Trophoblast cell (in vitro differentiated cells and primary cell): ENCODE measurements around the gene PDXP.
A peak's percentile ranks its signal among the peaks of the same experiment; 100 is the strongest.

Experiments used
- DNase-seq, 2 donors: peaks; one replicate each; pipeline ENCODE4 v3.0.0-alpha.2; 2016
- H2AFZ ChIP-seq: 2 replicates; pipeline ENCODE4 v1.6.1; 2013; ENCODE audit warnings: low read length, moderate library complexity, mild to moderate bottlenecking; ENCODE audit not compliant: insufficient read depth, poor library complexity
- H2AK5ac ChIP-seq: 2 replicates; pipeline ENCODE4 v1.6.1; 2013; ENCODE audit warnings: mild to moderate bottlenecking, low read length
- H2BK120ac ChIP-seq: 2 replicates; pipeline ENCODE4 v1.6.1; 2013; ENCODE audit warnings: low read length, mild to moderate bottlenecking, moderate library complexity; ENCODE audit not compliant: insufficient read depth, poor library complexity
- H2BK12ac ChIP-seq: 2 replicates; pipeline ENCODE4 v1.6.1; 2013; ENCODE audit warnings: mild to moderate bottlenecking, low read length, moderate library complexity
- H2BK5ac ChIP-seq: 2 replicates; pipeline ENCODE4 v1.6.1; 2013; ENCODE audit warnings: low read length, low read depth, moderate library complexity, mild to moderate bottlenecking; ENCODE audit not compliant: poor library complexity
- H3K14ac ChIP-seq: 2 replicates; pipeline ENCODE4 v1.6.1; 2013; ENCODE audit warnings: mild to moderate bottlenecking, low read length
- H3K18ac ChIP-seq: 2 replicates; pipeline ENCODE4 v1.6.1; 2013; ENCODE audit warnings: mild to moderate bottlenecking, low read length
- H3K23ac ChIP-seq: 2 replicates; pipeline ENCODE4 v1.6.1; 2013; ENCODE audit warnings: low read length
- H3K27ac ChIP-seq: 2 replicates; pipeline ENCODE4 v1.5.1; 2013; ENCODE audit warnings: low read depth, mild to moderate bottlenecking, inconsistent platforms, low read length, moderate library complexity
- H3K27me3 ChIP-seq: 2 replicates; pipeline ENCODE4 v1.6.1; 2013; ENCODE audit warnings: inconsistent platforms, mild to moderate bottlenecking, low read length, moderate library complexity; ENCODE audit not compliant: insufficient read depth
- H3K36me3 ChIP-seq, 2 experiments: 1 replicate in 1 of 2; 2 replicates in 1 of 2; pipeline ENCODE4 v1.6.1; 2013; ENCODE audit warnings: low read length in 2 of 2, mild to moderate bottlenecking in 2 of 2, moderate library complexity in 1 of 2; ENCODE audit not compliant: insufficient read depth in 2 of 2, control insufficient read depth in 1 of 2
- H3K4ac ChIP-seq: 2 replicates; pipeline ENCODE4 v1.6.1; 2013; ENCODE audit warnings: low read depth, mild to moderate bottlenecking, low read length, moderate library complexity
- H3K4me1 ChIP-seq, 2 experiments: 1 replicate in 1 of 2; 2 replicates in 1 of 2; pipeline ENCODE4 v1.6.1; 2013; ENCODE audit warnings: low read length in 2 of 2, mild to moderate bottlenecking in 2 of 2, moderate library complexity in 1 of 2; ENCODE audit not compliant: insufficient read depth in 2 of 2, control insufficient read depth in 1 of 2
- H3K4me2 ChIP-seq: 2 replicates; pipeline ENCODE4 v1.6.1; 2013; ENCODE audit warnings: inconsistent platforms, mild to moderate bottlenecking, low read length, moderate library complexity
- H3K4me3 ChIP-seq: 2 replicates; pipeline ENCODE4 v1.5.1; 2013; ENCODE audit warnings: mild to moderate bottlenecking, low read depth, low read length, inconsistent platforms
- H3K79me1 ChIP-seq: one replicate; pipeline ENCODE4 v1.6.1; 2013; ENCODE audit warnings: low read length
- H3K79me2 ChIP-seq: 2 replicates; pipeline ENCODE4 v1.6.1; 2013; ENCODE audit warnings: low read length, mild to moderate bottlenecking; ENCODE audit not compliant: control insufficient read depth, insufficient read depth, poor library complexity
- H3K9ac ChIP-seq: 2 replicates; pipeline ENCODE4 v1.6.1; 2013; ENCODE audit warnings: mild to moderate bottlenecking, low read length
- H3K9me3 ChIP-seq: 2 replicates; pipeline ENCODE4 v1.6.1; 2013; ENCODE audit warnings: low read depth, mild to moderate bottlenecking, control low read depth, inconsistent platforms, low read length; ENCODE audit not compliant: insufficient read depth
- H4K12ac ChIP-seq: 2 replicates; pipeline ENCODE4 v1.6.1; 2013; ENCODE audit warnings: low read depth, mild to moderate bottlenecking, low read length, moderate library complexity
- H4K8ac ChIP-seq: 2 replicates; pipeline ENCODE4 v1.6.1; 2013; ENCODE audit warnings: low read depth, mild to moderate bottlenecking, low read length, moderate library complexity
- H4K91ac ChIP-seq: one replicate; pipeline ENCODE4 v1.6.1; 2013; ENCODE audit warnings: low read depth, mild to moderate bottlenecking, low read length, moderate library complexity
- whole genome bisulfite sequencing: extraction: QIAGEN DNeasy Blood & Tissue Kit; methylation state at CpG from one replicate; pipeline ENCODE4 v1.1.7; 2013; ENCODE audit warnings: missing lambda C conversion rate; ENCODE audit not compliant: insufficient read length, insufficient coverage; ENCODE audit errors: extremely low coverage; 5-methylcytosine and 5-hydroxymethylcytosine counted together

The PDXP gene

DNA sequence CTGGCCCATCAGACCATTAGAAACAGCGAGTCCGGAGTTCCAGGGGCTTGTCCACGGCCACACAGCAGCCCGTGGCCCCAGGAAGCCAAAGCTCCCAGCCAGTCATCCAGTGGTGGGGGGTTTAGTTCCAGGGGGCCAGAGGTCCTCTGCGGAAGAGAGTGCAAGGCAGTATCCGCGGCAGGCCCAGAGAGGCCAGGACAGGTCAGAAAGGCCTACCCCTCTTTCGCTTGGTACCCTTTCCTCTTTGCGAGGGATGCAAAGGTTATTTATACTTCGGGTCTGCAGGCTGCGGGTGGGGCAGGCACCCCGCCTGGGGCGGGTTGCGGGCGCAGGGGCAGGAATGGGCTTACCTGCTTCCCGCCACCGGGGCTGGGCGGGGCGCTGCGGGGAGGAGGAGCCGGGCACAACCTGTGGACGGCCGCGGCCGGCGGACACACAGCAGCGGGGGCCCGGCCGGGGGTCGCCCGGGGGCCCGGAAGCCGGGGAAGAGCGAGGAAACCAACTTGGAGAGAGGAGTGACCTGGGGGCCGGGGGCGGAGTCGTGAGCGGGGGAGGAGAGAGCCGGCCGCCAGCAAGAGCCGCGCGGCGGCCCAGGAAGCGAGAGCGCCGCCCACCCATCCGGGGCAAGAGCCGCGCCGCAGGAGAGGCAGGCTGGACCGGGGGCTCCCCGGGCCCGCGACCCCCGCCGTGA, 19.3 kb upstream of the PDXP start, which contains the start of gene SH3BP1:
TSS of gene SH3BP1 (plus strand) at position 600 of the 691 bp plus-strand sequence. CDS start 119 bp downstream, outside the sequence.
- peak within 1 kb of the TSS; percentile 83 for H3K4me3 ChIP-seq
- no peaks in the 10 kb centered on the region for H3K27me3 ChIP-seq
- H3K79me2 ChIP-seq = peaks cover 9% of the 10 kb centered on the region
- peaks cover 3% of the 10 kb centered on the region for H3K9me3 ChIP-seq
- peak within 1 kb of the TSS; percentile 60 for H3K4me2 ChIP-seq
- H2AFZ ChIP-seq = peak within 1 kb of the TSS; percentile 28
- H2BK5ac ChIP-seq = peak within 1 kb of the TSS; percentile 86
- H3K4ac ChIP-seq = peak within 1 kb of the TSS; percentile 84
- peak within 1 kb of the TSS; percentile 93 for H2BK12ac ChIP-seq
- H3K18ac ChIP-seq = peak within 1 kb of the TSS; percentile 90
- H3K4me1 ChIP-seq = peaks cover 28 to 32% of the 10 kb centered on the region in 2 experiments
- H3K36me3 ChIP-seq = peaks cover 23 to 27% of the 10 kb centered on the region in 2 experiments
- H3K79me1 ChIP-seq = peaks cover 19% of the 10 kb centered on the region
- peak within 1 kb of the TSS; percentile 78 for H3K14ac ChIP-seq
- H2AK5ac ChIP-seq = peak within 1 kb of the TSS; percentile 92
- H4K91ac ChIP-seq = peak within 1 kb of the TSS; percentile 95
- peak within 1 kb of the TSS; percentile 64 for H3K9ac ChIP-seq
- peak within 1 kb of the TSS; percentile 11 for H3K23ac ChIP-seq
- no CpG with 5 or more reads among the region's 57 CpGs for WGBS
- DNase-seq = peak; percentile 65 to 79
- H4K12ac ChIP-seq = peak within 1 kb of the TSS; percentile 60
- peak within 1 kb of the TSS; percentile 81 for H4K8ac ChIP-seq
- peak within 1 kb of the TSS; percentile 72 for H3K27ac ChIP-seq
- H2BK120ac ChIP-seq = peak within 1 kb of the TSS; percentile 79

DNA sequence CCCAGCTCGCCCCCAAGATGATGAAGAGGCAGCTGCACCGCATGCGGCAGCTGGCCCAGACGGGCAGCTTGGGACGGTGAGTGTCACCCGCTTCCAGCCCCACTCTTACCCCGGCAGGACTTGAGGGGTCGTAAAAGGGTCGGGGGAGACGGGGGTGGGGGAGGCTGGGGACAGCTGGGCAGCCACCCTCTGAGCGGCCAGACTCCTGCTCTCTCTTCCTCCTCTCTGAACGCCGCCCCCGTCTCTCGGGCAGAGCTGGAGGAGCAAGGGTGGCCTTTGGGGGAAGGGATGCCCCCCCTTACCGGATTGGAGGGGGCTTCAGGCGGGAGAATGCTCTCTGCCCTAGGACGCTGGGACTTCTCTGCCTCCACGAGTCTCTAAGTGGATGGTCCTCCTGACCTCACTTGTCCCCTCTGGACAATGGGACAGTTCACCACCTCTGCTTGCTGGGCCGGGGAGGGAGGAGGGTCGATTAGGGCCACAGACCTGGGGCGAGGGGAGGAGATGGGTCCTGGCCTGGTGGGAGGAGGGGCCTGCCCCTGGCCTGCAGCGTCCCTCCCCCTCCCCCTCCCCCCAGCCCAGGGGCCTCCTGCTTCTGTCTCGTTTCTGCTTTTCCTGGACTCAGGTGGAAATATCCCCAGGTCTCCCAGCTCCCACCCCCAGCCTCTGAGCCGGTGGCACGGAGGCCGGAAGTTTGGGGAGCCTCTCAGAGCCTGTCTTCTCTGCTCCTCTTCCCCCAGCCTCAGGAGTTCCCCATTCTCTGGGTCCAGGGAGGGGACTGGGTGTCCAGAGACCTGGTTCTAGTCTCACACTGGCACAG, 18.5 kb upstream of the PDXP start:
- H3K14ac ChIP-seq = peak overlapping the region; percentile 78
- H3K27me3 ChIP-seq = no peaks in the 10 kb centered on the region
- H2BK5ac ChIP-seq = peak overlapping the region; percentile 86
- H3K18ac ChIP-seq = peak overlapping the region; percentile 90
- peak overlapping the region; percentile 60 for H3K4me2 ChIP-seq
- H3K79me1 ChIP-seq = peaks cover 19% of the 10 kb centered on the region
- H3K4ac ChIP-seq = peak overlapping the region; percentile 84
- peak overlapping the region; percentile 81 for H4K8ac ChIP-seq
- H3K79me2 ChIP-seq = peaks cover 9% of the 10 kb centered on the region
- H3K4me3 ChIP-seq = peak overlapping the region; percentile 83
- peaks cover 30 to 35% of the 10 kb centered on the region in 2 experiments for H3K36me3 ChIP-seq
- peaks cover 3% of the 10 kb centered on the region for H3K9me3 ChIP-seq
- H4K91ac ChIP-seq = peak overlapping the region; percentile 95
- H4K12ac ChIP-seq = peak overlapping the region; percentile 36
- peaks cover 22 to 25% of the 10 kb centered on the region in 2 experiments for H3K4me1 ChIP-seq
- H2BK12ac ChIP-seq = peak overlapping the region; percentile 93
- peak overlapping the region; percentile 72 for H3K27ac ChIP-seq
- H3K23ac ChIP-seq = peak overlapping the region; percentile 11
- peak overlapping the region; percentile 92 for H2AK5ac ChIP-seq
- no peak overlapping the region for H2AFZ ChIP-seq
- H3K9ac ChIP-seq = peak overlapping the region; percentile 64
- DNase-seq = peak in 1 of 2 donors; percentile 22
- no CpG with 5 or more reads among the region's 27 CpGs for WGBS
- H2BK120ac ChIP-seq = peak overlapping the region; percentile 79

DNA sequence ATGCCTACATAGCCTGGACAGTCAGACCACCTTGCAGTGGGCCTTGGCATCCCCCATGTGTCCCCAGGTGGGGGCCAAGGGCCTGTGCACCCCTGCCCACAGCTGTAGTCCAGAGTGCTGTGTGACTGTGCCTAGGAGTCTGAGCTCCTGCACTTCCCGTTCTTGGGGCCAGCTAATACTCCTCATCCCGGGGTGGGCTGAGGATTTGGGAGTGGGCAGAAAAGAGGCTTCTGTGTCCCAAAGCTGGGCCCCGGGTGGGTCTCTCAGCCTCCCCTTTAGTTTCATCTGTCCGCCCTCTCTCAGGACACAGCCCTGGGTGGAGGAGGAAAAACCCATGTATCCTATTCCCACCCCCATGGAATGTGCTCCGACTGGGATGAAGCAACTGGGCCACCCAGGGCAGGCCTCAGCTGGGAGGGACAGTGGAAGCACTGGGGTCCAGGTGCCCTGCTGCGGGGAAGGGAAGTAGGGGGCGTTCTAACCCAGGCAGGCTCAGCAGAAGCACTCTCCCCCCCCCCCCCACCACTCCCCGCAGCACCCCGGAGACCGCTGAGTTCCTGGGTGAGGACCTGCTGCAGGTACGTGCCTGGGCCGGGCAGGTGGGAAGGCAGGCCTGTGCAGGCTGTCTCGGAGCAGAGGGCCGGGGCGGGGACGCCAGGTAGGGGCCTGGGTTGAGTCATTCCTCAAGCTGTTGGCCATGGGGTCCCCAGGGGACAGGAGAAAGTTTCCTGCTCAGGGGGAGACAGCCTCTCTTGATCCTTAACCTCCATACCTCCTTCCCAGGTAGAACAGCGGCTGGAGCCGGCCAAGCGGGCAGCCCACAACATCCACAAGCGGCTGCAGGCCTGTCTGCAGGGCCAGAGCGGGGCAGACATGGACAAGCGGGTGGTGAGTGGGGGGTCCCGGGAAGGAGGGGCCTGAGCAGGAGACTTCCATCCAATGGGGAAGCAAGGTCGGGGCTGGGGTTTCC, 17.6 kb upstream of the PDXP start:
- H3K36me3 ChIP-seq = peaks cover 38 to 43% of the 10 kb centered on the region in 2 experiments
- WGBS = no CpG with 5 or more reads among the region's 24 CpGs
- peaks cover 19% of the 10 kb centered on the region for H3K79me1 ChIP-seq
- peak overlapping the region; percentile 95 for H4K91ac ChIP-seq
- H3K14ac ChIP-seq = peak overlapping the region; percentile 47
- no peak overlapping the region for H3K4me3 ChIP-seq
- DNase-seq = peak in 1 of 2 donors; percentile 58
- H3K23ac ChIP-seq = peak overlapping the region; percentile 11
- H2BK120ac ChIP-seq = peak overlapping the region; percentile 79
- H3K4me2 ChIP-seq = peak overlapping the region; percentile 60
- H3K79me2 ChIP-seq = peaks cover 9% of the 10 kb centered on the region
- peak overlapping the region; percentile 86 for H2BK5ac ChIP-seq
- no peak overlapping the region for H3K9ac ChIP-seq
- peak overlapping the region; percentile 92 for H2AK5ac ChIP-seq
- H3K4me1 ChIP-seq = peaks cover 22 to 25% of the 10 kb centered on the region in 2 experiments
- peaks cover 3% of the 10 kb centered on the region for H3K9me3 ChIP-seq
- H2AFZ ChIP-seq = no peak overlapping the region
- H3K4ac ChIP-seq = peak overlapping the region; percentile 73
- no peaks in the 10 kb centered on the region for H3K27me3 ChIP-seq
- H2BK12ac ChIP-seq = peak overlapping the region; percentile 93
- peak overlapping the region; percentile 90 for H3K18ac ChIP-seq
- peak overlapping the region; percentile 23 for H4K8ac ChIP-seq
- peak overlapping the region; percentile 72 for H3K27ac ChIP-seq
- peak overlapping the region; percentile 10 for H4K12ac ChIP-seq
